Uterus (tissue), 2 donors: ENCODE results near the gene TTC39C.

Experiments used
- CTCF ChIP-seq, 4 experiments: fragments of 200-600 bp in 2 of 4; fragments of 450-650 bp in 2 of 4; sonication (generic) in 2 of 4; IDR thresholded peaks; one replicate each; pipeline ENCODE4 v1.5.1; 2016 to 2019; ENCODE audit warnings: antibody characterized with exemption in 4 of 4, mild to moderate bottlenecking in 2 of 4, moderate library complexity in 1 of 4
- POLR2A ChIP-seq, 2 donors: fragments of 450-650 bp; IDR thresholded peaks; one replicate each; pipeline ENCODE4 v1.6.1; 2016; ENCODE audit warnings: antibody characterized with exemption in 2 of 2, mild to moderate bottlenecking in 1 of 2, moderate library complexity in 1 of 2

- TF ChIP-seq CTCF (IDR thresholded peaks at IDR 0.05) (no peak), POLR2A (IDR thresholded peaks at IDR 0.05) (no peak)
Observed at GRCh38 chr18:24157855-24158254, 143.3 kb downstream of the TTC39C start.
